Mesendoderm (in vitro differentiated cells): ENCODE measurements around the gene DNAAF1.

Source experiments
- DNase-seq: peaks from one replicate; pipeline ENCODE4 v3.0.0; 2013
- H2AK5ac ChIP-seq: 2 replicates; pipeline ENCODE4 v1.6.1; 2013; ENCODE audit warnings: low read length, inconsistent platforms
- H2BK120ac ChIP-seq: 2 replicates; pipeline ENCODE4 v1.6.1; 2013; ENCODE audit warnings: low read depth, mild to moderate bottlenecking, low read length, moderate library complexity, mixed read lengths
- H2BK15ac ChIP-seq: replicated peaks from 2 replicates; pipeline ENCODE4 v1.6.1; 2013; ENCODE audit warnings: low read depth, mild to moderate bottlenecking, moderate library complexity
- H2BK5ac ChIP-seq: 2 replicates; pipeline ENCODE4 v1.6.1; 2013; ENCODE audit warnings: low read length, inconsistent platforms
- H3K18ac ChIP-seq: 2 replicates; pipeline ENCODE4 v1.6.1; 2013; ENCODE audit warnings: mild to moderate bottlenecking, low read length, mixed read lengths
- H3K23ac ChIP-seq: one replicate; pipeline ENCODE4 v1.6.1; 2013; ENCODE audit warnings: low read length
- H3K27ac ChIP-seq: 2 replicates; pipeline ENCODE4 v1.5.1; 2013; ENCODE audit warnings: low read depth, mild to moderate bottlenecking, inconsistent platforms, low read length, moderate library complexity
- H3K27me3 ChIP-seq: 2 replicates; pipeline ENCODE4 v1.6.1; 2013; ENCODE audit warnings: low read length, control low read depth, mild to moderate bottlenecking, inconsistent platforms; ENCODE audit not compliant: insufficient read depth, poor library complexity
- H3K36me3 ChIP-seq: 2 replicates; pipeline ENCODE4 v1.6.1; 2013; ENCODE audit warnings: low read length, inconsistent platforms; ENCODE audit not compliant: control insufficient read depth, insufficient read depth
- H3K4ac ChIP-seq: one replicate; pipeline ENCODE4 v1.6.1; 2013; ENCODE audit warnings: low read depth, mild to moderate bottlenecking, low read length, moderate library complexity
- H3K4me1 ChIP-seq: 2 replicates; pipeline ENCODE4 v1.6.1; 2013; ENCODE audit warnings: low read depth, low read length, inconsistent platforms; ENCODE audit not compliant: control insufficient read depth
- H3K4me2 ChIP-seq: 2 replicates; pipeline ENCODE4 v1.6.1; 2013; ENCODE audit warnings: low read length
- H3K4me3 ChIP-seq: 2 replicates; pipeline ENCODE4 v1.5.1; 2013; ENCODE audit warnings: mild to moderate bottlenecking, low read length
- H3K56ac ChIP-seq: one replicate; pipeline ENCODE4 v1.6.1; 2013; ENCODE audit warnings: low read length
- H3K79me1 ChIP-seq: 2 replicates; pipeline ENCODE4 v1.6.1; 2013; ENCODE audit warnings: low read length, inconsistent platforms
- H3K79me2 ChIP-seq: 2 replicates; pipeline ENCODE4 v1.6.1; 2013; ENCODE audit warnings: mild to moderate bottlenecking, low read length; ENCODE audit not compliant: control insufficient read depth, insufficient read depth
- H3K9ac ChIP-seq: 2 replicates; pipeline ENCODE4 v1.6.1; 2013; ENCODE audit warnings: low read length, inconsistent platforms
- H4K5ac ChIP-seq: one replicate; pipeline ENCODE4 v1.6.1; 2013; ENCODE audit warnings: low read length
- H4K8ac ChIP-seq: one replicate; pipeline ENCODE4 v1.6.1; 2013; ENCODE audit warnings: low read depth, mild to moderate bottlenecking, control low read depth, low read length, moderate library complexity
- WGBS: extraction: QIAGEN DNeasy Blood & Tissue Kit; methylation state at CpG from one replicate; pipeline ENCODE4 v1.1.7; 2013; ENCODE audit warnings: low lambda C conversion rate, missing lambda C conversion rate; ENCODE audit not compliant: insufficient coverage; ENCODE audit errors: extremely low coverage; 5-methylcytosine and 5-hydroxymethylcytosine counted together

Gene DNAAF1

DNA sequence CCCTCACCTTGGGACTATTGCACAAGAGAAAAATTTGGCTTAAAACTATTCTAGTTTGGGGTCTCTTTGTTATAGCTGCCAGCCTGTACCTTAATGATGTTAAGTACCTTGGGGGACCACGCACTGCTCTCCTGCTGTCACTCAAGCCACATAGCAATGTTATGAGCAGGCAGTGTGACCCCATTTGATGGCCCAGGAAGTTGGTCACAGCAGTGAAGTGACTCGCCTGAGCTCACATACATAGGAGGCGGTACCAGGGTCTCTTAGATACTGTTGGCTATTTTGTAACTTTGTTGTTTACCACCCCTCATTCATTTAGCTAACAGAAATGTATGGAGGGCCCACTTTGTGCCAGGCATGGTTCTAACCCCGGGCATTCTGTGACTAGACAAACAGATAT, 78.3 kb downstream of the DNAAF1 start:
- no peak overlapping the region for H3K4ac ChIP-seq
- no peak overlapping the region for H2BK15ac ChIP-seq
- H3K79me1 ChIP-seq, result no peaks in the 10 kb centered on the region
- H3K9ac ChIP-seq, result no peak overlapping the region
- no peak overlapping the region for H2BK5ac ChIP-seq
- H4K5ac ChIP-seq, result no peak overlapping the region
- H3K4me1 ChIP-seq, result peaks cover 2% of the 10 kb centered on the region
- H3K23ac ChIP-seq, result no peak overlapping the region
- H3K27me3 ChIP-seq, result no peaks in the 10 kb centered on the region
- H3K4me3 ChIP-seq, result no peak overlapping the region
- no peak overlapping the region for H3K18ac ChIP-seq
- no peaks in the 10 kb centered on the region for H3K36me3 ChIP-seq
- H3K27ac ChIP-seq, result no peak overlapping the region
- WGBS, result no CpG with 5 or more reads among the region's 4 CpGs
- H2BK120ac ChIP-seq, result no peak overlapping the region
- no peaks in the 10 kb centered on the region for H3K79me2 ChIP-seq
- no peak for DNase-seq
- H4K8ac ChIP-seq, result no peak overlapping the region
- H2AK5ac ChIP-seq, result no peak overlapping the region
- no peak overlapping the region for H3K4me2 ChIP-seq
- no peak overlapping the region for H3K56ac ChIP-seq

DNA sequence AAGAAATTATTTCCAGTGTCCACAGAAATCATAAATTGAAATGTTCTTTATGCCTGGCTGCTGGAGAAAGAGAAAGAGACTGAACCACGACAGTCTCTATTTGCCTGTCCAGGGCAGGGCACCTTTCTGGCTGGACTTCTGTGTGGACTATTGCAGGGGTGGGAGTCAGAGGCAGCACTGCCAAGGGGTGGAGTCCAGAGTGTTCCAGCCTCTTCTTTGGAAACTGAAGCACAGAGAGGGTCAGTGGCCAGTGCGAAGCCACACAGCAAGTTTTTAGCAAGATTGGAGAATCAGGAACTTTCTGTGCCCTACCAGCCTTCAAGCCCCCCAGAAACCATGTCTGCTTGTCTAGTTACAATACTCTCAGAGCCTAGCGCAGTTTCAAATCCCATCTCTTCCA, 79.4 kb downstream of the DNAAF1 start:
- H3K18ac ChIP-seq, result no peak overlapping the region
- no peaks in the 10 kb centered on the region for H3K36me3 ChIP-seq
- WGBS, result no CpG with 5 or more reads among the region's 3 CpGs
- no peak overlapping the region for H3K4ac ChIP-seq
- no peaks in the 10 kb centered on the region for H3K79me1 ChIP-seq
- no peak overlapping the region for H3K4me3 ChIP-seq
- H2BK5ac ChIP-seq, result no peak overlapping the region
- no peaks in the 10 kb centered on the region for H3K27me3 ChIP-seq
- no peak overlapping the region for H3K23ac ChIP-seq
- no peak overlapping the region for H4K8ac ChIP-seq
- no peak overlapping the region for H3K4me2 ChIP-seq
- H3K27ac ChIP-seq, result no peak overlapping the region
- no peak overlapping the region for H2AK5ac ChIP-seq
- no peak overlapping the region for H2BK120ac ChIP-seq
- no peaks in the 10 kb centered on the region for H3K4me1 ChIP-seq
- H3K9ac ChIP-seq, result no peak overlapping the region
- no peak overlapping the region for H2BK15ac ChIP-seq
- no peak overlapping the region for H3K56ac ChIP-seq
- DNase-seq, result no peak
- no peaks in the 10 kb centered on the region for H3K79me2 ChIP-seq
- H4K5ac ChIP-seq, result no peak overlapping the region

DNA sequence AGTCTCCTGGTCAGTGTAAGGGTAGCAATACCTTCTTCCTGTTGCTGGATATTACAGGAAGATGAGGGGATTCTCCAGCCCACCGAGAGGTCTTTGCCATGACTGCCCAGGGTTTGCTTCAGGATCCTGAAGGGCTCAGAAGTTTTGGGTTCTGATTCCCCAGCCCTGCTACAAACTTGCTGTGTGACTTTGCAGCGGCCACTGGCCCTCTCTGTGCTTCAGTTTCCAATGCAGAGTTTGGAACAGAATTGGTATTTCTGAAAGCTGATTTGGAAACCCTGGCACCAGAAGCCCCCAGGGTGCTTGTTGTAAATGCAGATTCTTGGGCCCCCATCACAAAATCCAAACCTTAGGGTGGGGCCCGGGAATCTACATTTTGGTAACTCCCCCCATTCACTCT, 80.0 kb downstream of the DNAAF1 start:
- Histone ChIP-seq H3K18ac (no peak overlapping the region), H4K8ac (no peak overlapping the region), H3K4ac (no peak overlapping the region), H3K36me3 (no peaks in the 10 kb centered on the region), H3K4me3 (no peak overlapping the region), H3K79me2 (no peaks in the 10 kb centered on the region), H2BK120ac (no peak overlapping the region), H4K5ac (no peak overlapping the region), H2BK5ac (no peak overlapping the region), H3K9ac (no peak overlapping the region), H3K23ac (no peak overlapping the region), H3K79me1 (no peaks in the 10 kb centered on the region), H3K56ac (no peak overlapping the region), H3K4me2 (no peak overlapping the region), H2BK15ac (no peak overlapping the region), H3K27ac (no peak overlapping the region), H2AK5ac (no peak overlapping the region), H3K4me1 (no peaks in the 10 kb centered on the region), H3K27me3 (no peaks in the 10 kb centered on the region)
- DNase-seq, result no peak
- WGBS, result no CpG with 5 or more reads among the region's 3 CpGs

DNA sequence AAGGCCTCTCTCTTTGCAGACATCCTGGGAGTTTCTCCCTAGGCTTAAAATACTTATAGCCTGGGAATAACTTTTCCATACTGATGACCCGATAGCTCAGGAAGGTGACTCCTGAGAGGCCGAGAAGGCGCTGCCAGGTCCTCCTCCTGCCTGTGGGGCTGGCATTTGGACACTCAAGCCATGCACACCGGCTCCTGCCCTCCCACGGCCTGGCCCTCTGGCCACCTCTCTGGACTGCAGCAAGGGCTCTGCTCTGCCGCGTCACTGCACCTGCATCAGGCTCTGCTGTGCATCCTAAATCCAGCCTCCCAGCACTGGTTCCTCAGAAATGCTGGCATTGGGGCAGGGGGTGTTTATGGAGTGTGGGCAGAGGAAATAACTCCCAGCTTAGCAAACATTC, 80.5 kb downstream of the DNAAF1 start:
- no peak overlapping the region for H2BK15ac ChIP-seq
- no peak overlapping the region for H3K4ac ChIP-seq
- H4K8ac ChIP-seq, result no peak overlapping the region
- no peak overlapping the region for H2BK120ac ChIP-seq
- no peak overlapping the region for H3K4me3 ChIP-seq
- DNase-seq, result no peak
- no CpG with 5 or more reads among the region's 7 CpGs for WGBS
- no peaks in the 10 kb centered on the region for H3K4me1 ChIP-seq
- H3K4me2 ChIP-seq, result no peak overlapping the region
- H4K5ac ChIP-seq, result no peak overlapping the region
- no peak overlapping the region for H3K27ac ChIP-seq
- H3K18ac ChIP-seq, result no peak overlapping the region
- no peak overlapping the region for H2AK5ac ChIP-seq
- H3K79me2 ChIP-seq, result no peaks in the 10 kb centered on the region
- H3K79me1 ChIP-seq, result no peaks in the 10 kb centered on the region
- no peak overlapping the region for H2BK5ac ChIP-seq
- H3K56ac ChIP-seq, result no peak overlapping the region
- no peaks in the 10 kb centered on the region for H3K36me3 ChIP-seq
- H3K9ac ChIP-seq, result no peak overlapping the region
- no peaks in the 10 kb centered on the region for H3K27me3 ChIP-seq
- no peak overlapping the region for H3K23ac ChIP-seq

DNA sequence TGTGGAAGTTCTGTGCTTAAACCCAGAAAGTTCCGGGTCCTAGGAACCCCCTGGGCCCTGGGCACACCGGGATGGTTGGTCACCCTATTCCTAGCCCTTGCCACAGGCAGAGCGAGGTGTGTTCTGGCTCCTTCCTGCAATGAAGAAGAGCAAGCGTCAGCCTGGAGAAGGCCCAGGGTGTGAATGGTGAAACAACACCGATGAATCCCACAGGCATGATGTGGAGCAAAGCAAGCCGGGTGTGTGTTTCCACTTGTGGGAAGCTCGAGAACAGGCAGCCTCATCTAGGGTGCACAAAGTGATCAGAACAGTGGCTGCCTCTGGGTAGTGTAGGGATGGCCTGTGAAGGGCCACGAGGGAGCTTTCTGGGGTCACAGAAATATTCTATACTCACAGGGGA, 80.9 kb downstream of the DNAAF1 start:
- no peak overlapping the region for H3K9ac ChIP-seq
- H3K27ac ChIP-seq, result no peak overlapping the region
- H2BK15ac ChIP-seq, result no peak overlapping the region
- no peak for DNase-seq
- H3K4me3 ChIP-seq, result no peak overlapping the region
- no peak overlapping the region for H3K18ac ChIP-seq
- no peak overlapping the region for H3K56ac ChIP-seq
- H2BK5ac ChIP-seq, result no peak overlapping the region
- H4K5ac ChIP-seq, result no peak overlapping the region
- H3K4ac ChIP-seq, result no peak overlapping the region
- H2BK120ac ChIP-seq, result no peak overlapping the region
- no peaks in the 10 kb centered on the region for H3K79me2 ChIP-seq
- H3K4me2 ChIP-seq, result no peak overlapping the region
- H4K8ac ChIP-seq, result no peak overlapping the region
- H2AK5ac ChIP-seq, result no peak overlapping the region
- H3K4me1 ChIP-seq, result no peaks in the 10 kb centered on the region
- no peaks in the 10 kb centered on the region for H3K79me1 ChIP-seq
- no peak overlapping the region for H3K23ac ChIP-seq
- H3K27me3 ChIP-seq, result no peaks in the 10 kb centered on the region
- WGBS, result no CpG with 5 or more reads among the region's 8 CpGs
- H3K36me3 ChIP-seq, result no peaks in the 10 kb centered on the region
